ENCODE data around the gene TECTB.

Gene TECTB

DNA sequence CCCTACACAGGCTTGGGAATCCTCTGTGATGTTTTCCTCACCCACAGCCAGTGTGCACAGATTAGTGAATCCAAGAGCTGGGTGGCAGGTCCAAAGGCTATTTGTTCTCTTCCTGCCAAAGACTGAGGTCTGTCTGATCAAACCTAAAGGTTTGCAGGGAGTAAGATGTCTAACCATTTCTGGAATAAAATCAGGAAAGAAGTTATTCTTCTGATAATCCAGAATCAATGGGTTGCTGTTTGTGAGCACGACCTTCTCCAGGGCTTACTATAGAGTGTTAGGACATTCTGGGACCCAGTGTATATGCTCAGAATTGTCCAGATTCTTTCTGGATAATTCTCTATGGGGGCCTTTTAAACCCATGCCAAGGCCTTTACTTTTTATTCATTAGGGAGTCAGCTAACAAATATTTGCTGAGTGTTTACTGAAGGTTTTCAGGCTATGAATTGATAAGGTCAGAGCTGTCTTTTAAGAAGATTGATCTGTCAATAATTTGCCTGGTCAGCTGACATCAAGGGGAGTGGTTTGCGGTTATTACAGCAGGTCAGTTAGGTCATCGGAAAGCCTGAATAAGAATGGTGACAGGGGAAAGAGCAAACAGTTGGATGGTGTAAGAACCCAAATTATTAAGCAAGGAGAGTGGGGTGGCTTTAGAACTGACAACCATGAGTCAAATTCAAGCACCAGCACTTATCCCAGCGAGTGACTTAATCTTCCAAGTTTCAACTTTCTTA is 7.5 kb upstream of the TECTB start:
- DNase-seq = no peak

DNA sequence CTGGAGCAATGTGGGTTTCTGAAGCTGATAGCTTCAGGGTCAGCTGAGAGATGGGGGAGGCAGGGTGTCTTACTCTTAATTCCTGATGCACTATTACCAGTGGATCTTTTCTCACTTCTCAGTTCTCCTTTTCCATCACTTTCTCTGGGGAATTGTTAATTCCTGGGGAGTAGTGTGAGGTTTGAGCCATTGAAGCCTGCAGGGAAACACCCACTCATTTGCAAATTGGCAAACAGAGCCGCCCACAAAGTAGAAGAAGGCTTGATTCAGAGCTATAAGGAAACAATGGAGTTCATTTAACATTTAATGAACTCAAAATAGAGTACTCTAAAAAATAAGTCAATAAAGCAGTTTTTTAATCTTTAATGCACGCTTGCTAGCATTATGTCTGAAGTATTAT is 4.3 kb upstream of the TECTB start:
- peak in 2 of 3 donors; percentile 19 to 26 for DNase-seq

DNA sequence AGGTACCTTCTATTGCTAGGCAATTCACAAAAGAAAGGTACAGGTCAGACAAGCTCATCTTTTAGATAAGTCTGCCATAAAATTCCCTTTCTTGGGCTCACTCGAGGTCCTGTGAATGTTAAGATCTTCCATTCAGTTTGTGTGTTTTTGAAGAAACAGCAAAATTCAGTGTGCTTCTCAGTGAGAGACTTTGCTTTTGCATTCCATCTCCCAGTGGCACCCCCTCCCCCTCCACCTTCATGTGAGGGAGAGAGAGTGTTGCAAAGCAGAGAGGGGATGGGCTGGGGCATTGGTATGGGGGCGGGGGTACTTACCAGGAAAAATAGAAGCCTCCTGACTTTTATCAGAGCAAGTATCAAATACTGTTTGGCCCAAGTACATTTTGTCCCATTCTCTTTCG is 3.8 kb upstream of the TECTB start:
- DNase-seq = no peak

DNA sequence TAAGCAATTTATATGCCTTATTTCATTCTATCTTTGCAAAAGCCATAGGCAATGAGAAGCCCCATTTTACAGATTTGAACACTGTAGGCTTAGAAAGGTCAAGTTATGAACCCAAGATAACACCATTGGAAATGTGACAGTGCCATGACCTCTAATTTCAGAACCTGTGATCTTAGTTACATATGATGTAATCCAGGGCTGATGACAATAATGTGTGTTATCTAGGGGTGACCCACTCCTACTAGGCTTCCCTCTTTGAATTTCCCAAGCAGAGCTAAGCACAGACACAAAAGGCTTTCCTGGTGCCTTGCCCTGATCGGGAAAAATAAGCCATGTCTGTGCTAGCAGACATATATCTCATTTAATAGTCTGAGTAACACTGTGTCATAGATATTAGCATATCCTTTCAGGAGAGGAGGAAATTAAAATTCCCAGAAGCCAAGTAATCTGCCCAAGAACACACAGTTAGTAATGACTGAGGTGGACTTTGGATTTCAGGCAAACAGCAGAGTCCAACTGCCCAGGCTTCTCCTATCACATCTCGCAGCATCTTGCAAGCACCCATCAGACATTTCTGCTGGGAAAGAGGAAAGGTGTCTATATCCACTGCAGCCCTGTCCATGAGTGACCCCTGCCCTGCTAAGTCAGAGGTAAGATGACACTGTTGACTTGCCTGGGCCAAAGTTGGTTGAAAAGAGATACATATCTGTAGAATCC is 2.8 kb upstream of the TECTB start:
- DNase-seq = no peak

DNA sequence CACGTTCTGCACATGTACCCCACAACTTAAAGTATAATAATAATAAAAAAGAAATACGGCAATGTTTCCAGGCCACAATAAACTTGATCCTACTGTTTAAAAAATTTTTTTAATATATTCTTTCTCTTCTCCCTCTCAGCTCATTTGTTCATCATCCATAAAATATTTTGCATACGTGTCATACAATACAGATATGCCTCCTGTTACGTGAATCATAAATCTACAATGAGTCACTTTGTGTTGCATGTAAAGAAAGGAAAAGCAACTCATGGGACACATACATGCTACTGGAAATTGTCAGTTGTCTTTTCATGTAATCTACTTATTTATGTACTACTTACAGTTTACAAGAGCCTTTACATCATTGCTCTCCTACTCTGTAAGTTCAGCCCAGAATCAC is 1.1 kb upstream of the TECTB start:
- no peak for DNase-seq

DNA sequence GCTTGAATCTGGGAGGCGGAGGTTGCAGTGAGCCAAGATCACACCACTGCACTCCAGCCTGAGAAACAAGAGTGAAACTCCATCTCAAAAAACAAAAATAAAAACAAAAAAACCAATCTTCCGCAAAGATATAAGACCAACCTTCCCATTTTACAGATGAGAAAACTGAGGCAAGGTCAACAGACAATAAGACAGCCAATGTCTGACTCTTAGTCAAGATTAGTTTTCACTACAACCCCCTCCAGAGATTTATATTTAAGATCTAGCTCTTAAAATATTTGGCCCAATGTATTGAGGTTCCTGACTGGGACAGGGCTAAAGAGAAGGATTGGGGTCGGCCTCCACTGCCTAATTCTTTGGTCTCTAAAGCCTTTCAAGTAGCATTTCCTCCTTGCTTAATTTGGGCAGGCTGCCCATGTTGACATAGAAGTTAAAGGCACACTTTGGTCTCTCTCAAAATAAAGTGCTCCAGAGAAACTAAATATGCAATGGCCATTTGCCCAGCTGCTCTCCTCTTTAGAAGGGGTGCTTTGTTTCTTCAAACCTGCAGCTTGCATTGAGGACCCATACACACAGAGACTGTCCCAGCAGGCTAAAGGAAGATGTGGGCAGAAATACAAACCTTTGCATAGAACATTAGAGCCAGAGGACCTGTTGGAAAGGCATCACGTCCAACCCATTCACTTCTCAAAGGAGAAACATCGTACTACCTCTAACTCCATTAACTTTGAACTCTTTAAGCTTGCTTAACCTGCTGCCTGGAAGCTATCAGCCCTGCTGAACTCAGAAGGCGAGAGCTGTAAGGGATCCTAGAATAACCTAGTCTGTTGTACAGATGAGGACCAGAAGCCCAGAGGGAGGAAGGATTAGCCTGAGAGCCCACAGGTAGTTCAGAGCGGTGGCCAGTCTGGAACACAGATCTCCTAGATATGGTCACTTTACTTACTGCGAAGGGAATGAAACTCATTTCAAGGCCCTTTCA is 3.9 kb downstream of the TECTB start:
- DNase-seq = no peak

DNA sequence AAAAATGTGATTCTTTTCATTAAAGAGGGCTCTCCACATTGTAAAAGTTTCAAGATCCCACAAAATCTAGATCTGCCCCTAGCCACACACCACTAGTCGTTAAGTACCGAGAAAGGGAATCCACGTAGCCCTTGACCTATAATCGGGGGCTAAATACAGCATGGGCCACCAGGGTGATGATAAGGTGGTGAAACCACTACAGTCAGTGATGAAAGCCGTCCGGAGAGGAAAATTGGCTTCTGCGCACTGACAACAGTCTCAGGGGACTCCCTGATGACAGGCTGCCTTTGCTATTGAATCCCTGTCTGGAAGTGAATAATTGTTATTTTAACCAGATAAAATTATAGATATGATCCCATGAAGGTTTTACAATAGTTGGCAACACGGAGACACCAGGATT is 4.6 kb downstream of the TECTB start:
- DNase-seq = no peak

DNA sequence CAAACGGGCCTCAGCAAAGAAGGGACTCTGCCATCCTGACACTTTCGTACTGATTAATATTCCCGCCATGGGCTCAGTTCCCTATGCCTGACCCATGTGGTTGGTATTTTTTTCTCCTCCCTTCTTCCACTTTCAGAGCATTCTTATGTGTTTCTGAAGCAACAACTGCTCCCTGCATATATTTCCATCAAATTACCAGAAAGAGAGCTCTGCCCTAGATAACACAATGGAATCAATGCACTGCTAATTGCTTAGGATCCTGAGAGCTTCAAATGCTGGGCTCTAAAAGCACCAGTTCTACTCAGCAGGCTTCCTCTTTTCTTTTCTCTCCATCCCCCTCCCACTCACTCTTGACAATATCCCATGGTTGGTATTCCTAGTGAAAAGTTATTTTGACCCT is 5.3 kb downstream of the TECTB start:
- DNase-seq = no peak

DNA sequence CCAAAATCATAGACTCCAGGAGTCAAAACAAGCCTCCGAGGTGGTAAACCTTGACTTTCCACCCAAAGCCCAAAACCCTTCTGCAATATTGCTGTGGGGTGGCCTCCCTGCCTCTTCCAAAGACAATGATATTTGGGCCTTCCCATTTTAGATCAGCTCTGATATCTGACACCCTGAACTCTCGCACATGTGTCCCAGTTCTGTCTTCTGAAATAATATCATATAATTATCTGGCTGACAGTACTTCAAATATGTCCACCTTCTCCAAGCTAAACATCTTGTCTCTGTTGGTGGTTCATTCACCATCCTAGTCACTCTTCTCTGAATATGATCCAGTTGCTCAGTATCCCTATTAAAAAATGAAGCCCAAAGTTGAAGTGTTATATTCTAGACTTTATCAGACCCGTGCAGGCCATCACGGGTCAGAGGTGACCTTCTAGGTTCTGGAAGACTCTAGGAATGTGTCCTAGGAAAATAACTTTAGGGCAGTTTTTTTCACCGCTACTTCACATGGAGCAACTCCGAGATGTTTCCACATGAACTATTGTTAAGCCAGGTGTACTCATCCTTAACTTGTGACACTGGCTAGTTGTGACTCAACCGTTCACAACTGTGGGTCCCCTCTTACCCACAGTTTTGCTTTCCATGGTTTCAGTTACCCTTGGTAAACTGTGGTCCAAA is 6.3 kb downstream of the TECTB start:
- no peak for DNase-seq

DNA sequence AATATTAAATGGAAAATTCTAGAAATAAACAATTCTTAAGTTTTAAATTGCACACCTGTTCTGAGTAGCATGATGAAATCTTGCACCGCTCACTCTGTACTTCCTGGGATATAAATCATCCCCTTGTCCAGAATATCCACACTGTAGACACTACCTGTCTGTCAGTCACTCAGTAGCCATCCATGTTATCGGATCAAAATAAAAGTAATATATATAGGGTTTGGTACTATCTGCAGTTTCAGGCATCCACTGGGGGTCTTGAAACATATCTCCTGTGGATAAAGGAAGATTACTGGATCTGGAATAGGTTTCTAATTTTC is 6.8 kb downstream of the TECTB start:
- no peak for DNase-seq

DNA sequence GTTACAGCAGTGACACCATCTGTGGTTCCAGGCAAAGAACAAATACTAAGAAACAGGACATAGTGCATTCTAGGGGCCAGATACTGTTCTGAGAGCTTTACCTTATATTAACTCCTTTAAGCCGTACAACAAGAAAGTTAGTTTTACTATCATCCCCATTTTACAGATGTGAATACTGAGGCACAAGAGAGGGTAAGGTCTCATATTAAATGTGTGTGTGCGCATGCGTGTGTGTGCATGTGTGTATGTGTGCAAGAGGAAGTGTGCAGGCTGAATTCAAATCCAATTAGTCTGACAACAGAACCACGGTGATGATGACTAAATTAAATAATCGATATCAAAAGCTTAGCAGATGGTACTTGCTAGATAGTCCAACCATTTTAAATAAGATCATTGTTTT is 11.0 kb downstream of the TECTB start:
- DNase-seq = no peak

DNA sequence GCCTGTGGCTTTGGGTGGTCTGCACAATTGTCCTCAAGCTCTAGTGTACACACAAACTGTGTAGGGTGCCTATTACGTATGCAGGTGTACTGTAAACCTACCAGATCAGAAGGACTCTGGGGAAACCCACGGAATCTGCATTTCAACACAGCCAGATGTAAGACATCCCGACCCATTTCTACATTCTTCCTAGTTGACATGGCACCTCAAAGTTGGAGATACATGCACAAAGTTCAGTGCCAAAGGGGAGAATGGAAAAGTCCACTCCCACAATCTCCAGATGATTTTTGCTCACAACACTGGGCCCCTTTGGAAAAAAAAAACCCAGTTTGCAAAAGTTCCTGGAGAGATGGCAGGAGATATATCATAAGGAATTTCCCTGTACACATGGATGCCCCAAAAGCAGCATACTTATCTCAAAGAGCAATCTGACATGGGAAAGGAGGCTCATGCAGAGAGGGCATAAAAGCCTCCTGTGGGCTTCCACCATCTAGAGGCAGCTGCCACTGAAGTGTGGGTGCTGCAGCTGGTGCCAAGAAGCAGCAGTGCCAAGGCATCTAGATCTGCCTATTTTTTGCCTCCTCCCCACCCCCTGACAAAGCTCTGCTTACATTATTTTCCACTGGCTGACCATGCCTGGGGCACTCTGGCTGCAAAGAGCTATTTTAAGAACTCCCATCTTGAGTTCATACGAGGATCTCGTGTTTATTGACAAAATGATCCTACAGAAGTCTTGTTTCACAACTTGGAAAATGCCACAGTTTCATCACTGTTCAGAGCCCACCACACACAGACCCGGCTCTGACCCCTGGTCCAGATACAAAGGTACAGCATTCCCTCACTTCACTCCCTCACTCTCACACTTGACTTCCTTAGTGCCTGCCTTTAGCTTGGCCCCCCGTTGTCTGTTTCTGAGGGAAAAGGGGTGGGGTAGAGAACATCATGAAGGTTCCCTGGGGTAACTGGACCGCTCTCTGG is 12.9 kb downstream of the TECTB start:
- no peak for DNase-seq

DNA sequence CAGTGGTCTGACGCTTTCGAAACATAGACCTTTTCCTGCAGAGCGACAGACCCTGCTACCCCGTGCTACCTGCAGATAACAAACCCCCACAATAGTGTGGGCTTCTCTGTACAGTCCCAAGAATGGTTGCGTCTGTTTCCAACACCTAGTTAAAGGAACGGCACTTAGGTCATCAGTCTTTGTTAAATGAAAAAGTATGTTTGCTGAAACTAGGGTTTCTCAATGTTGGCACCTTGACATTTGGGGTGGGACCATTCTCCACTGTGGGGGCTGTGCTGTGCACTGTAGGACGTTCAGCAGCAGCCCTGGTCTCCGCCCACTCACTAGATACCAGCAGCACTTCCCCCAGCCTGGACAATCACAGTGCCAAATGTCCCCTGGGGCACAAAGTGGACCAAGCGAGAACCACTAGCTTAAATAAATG is 13.7 kb downstream of the TECTB start:
- no peak for DNase-seq

DNA sequence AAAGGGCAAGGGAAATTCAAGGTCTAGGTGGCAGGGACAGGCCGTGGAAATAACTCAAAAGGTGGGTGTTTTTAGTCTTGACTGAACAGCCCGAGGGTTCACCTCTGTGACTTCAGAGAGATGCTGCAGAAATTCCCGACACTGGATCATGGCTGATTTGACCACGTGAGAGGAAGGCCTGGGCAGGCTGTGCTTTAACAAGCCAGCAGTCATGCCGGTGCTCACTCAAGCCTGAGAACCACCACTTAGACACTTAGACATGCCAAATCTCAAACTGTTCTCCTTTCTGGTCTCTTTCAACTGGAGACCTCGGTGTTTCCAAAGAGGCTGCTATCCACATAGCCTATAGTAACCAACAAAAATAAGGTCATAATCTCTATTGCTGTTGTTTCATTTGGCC is 15.4 kb downstream of the TECTB start:
- DNase-seq = no peak

DNA sequence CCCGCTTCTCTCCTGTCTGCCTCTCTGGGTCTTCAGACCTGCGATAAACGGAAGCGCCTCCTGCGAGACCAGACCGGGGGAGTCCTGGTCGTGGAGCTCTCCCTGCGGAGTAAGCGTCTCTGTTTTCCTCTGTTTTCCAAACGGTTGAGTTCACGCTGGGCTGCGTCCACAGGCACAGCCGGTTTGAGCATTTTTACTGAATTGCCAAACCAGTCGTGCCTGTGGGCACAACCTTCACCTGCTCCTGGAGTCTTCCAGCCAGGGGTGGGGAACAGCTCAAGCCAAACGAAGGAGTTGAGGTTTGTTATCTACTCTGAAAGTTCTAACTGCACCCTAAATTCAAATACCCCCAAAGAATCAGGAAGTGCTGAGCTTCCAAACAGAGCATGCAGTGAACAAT is 16.3 kb downstream of the TECTB start:
- DNase-seq = no peak

DNA sequence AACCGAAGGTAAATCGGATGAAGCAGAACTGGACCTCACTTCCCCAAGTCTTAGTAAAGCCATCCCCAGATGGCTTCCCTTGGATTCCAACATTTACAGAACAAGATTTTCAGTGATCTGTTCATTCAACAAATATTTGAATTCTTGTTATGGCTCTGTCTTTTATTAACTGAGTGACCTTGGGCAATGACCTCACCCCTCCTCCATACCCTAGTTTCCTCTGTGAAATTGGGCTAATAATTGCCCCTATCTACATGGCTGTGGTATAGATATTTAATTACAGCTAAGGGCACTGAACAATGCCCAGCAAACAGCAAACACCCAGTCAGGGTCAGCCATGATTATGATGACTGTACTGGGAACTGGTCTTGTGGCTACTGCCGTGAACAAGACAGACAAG is 19.1 kb downstream of the TECTB start:
- DNase-seq = no peak

DNA sequence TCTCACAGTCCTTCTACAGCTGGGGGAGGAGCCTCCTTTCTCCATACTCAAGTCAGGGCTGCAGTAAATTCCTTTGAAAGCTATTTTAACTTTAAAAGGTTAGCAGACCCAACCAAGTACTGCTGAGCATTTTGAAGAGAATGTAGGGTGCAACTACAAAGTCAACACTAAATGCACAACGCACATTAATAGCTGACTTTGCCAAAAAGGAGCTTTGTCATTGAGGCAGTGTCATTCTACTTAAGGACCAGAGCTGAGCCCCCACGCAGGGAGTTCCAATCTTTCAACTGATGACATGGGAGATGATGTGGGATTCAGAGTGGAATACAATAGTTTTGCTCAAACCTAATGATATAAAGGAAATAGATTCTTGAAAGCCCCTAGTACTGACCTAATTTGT is 20.3 kb downstream of the TECTB start:
- DNase-seq = no peak

DNA sequence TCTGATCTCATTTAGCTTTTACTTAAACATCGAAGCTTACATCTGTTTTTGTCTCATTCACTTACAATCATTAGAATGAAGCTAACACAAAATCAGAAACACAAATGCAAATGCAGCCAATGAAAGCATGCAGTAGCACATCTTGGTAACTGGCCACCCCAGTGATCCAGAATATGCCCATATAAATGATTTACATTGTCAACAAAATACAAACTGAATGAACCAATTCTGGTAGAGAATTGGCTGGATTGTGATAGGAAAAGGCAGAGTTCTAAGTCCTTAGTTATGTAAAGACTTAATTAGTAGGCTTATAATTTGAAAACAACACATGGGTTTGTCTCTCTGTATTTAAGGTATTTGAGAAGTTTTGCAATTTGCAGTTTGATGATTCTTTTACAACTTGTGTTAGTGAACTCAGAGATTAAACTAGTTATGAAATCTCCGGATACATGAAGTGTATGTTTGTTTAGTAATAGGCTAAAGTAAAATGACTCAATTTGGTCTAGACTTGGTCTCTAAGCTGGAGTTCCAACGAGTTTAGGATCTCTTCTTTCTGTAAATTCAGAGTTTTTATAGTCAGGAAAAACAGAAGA is 21.2 kb downstream of the TECTB start:
- DNase-seq = no peak

DNA sequence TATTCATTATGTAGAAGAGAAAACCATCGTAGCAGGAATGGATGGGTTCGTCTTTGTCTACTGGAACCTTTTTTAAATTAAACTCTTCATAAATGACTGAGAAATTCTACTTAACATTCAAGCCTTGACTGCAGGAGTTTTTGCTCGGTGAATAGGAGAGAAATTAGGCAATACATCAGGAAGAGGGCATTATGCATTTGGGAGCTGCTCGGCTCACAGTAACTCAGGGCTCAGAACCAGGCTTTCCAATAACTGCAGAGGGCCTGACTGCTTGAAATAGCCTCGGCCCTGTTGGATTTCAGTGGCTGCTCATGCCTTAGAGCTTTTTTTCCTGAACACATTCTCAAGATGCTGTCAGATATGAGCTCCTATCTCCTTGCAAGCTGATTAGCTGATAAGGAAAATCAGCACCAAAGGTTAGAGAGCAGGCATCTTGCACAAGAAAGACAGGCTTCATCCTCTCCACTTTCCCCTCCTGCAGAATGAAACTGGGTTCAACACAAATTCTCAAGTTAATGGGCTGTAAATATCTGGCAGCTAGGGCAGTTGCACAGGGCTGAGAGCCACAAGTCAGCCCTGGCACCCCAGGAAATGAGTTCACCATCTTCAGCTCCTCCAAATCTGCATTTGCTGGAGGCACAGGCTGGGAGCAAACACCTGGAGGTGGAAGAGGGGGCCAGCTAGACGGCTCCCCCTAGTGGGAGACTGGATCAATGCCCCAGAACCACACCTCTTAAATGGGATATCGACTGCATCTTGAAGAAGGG is 24.3 kb downstream of the TECTB start:
- peak; percentile 31 to 55 (median 31) for DNase-seq

DNA sequence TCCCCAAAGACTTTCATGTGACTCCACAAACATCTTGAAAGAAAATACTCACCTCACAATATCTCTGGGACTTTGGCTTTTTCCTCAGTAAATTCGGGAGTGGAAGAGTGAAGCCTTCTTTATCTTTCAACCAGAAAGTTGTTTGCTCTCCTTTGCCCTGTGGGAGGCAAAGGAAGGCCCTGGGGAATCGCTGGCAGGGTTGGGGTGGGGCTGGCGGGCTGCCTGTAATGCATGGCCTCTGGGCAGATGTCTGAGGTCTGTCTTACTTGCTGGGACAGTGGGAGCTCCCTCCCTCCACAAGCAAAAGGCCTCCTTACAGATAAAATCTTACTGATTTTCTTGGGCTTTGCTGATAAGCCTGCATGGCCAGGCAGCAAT is 24.9 kb downstream of the TECTB start:
- DNase-seq = no peak

DNA sequence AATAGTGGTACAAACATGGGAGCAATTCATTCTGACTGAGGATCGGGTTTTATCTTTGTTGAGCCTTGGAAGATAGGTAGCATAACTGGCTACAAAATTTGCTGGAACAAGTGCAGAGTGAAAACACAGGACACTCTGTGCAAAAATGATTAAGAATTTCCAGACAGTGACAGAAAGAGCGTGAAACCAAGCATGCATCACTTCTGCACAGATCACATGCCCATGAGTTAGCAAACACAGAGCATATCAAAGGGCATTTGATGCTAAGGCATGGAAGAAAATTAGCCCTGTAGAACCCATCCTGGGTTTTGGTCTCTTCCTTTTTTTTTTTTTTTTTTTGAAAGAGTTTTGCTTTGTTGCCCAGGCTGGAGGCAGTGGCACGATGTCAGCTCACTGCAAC is 28.3 kb downstream of the TECTB start:
- DNase-seq = no peak

All from suppressor macrophage treated with lipopolysaccharide for 1 hour (primary cell).